ENCODE measurements around the gene WIPI1. TPM values are rescaled to one million over a fixed set of nuclear protein-coding genes. Genes with fewer than 3 reads are reported as not detected.

WIPI1 gene
- total and polyA plus RNA-seq, 2 of the 13 experiments (the other 11 are each of a cell fraction or from before 2014, with no cell fraction given): 29.4 to 141 TPM

DNA sequence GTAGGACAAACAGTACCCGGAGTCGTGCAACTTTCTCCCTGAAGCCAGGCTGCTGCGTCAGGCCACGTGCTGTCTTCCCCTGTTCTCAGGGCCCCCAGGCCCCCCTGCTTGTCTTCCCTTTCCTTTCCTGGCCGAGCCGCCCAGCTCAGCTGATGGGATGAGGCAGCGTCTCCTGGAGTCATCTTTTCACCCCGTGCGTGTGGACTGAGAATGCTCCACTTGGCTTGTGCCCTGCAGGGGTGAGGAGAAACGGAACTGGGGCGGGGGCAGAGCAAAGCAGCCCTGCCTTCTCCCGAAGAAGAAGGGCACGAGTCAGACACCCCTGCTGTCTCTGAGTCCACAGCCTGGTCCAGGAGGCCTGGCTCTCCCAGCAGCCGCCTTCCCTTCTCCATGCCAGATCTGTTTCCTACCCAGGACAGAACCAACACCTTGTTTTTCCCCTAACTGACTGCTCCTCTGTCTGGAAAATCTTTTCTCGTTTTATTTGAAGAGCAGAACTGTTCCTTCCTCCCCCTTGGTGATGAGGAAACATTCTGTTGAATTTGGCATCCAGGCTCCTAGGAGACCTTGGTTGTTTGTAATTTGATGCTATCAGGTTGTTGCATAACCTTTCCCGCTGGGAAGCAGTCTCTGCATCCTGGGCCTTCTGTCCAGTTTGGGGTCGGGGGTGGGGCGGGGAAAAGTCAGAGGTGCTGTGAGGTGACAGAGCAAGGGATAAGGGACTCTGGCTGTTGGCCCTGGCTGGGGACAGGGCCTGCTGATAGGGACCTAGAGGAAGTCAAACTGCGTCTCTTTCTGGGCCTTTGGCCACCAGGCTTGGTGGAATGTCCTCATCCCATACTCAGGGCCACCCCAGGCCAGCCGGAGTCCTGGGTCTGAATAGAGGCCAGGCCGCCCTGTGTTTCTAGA, 78.8 kb downstream of the WIPI1 start (continued):
- TF ChIP-seq TBP (CRISPR knock-in tag; IDR thresholded peaks at IDR 0.05): no peak
- TF ChIP-seq MIXL1 (CRISPR knock-in tag; IDR thresholded peaks at IDR 0.05): no peak; the same call in none of the 2 replicates
- peak; percentile 55; the same call in 1 of the 2 replicates for TF ChIP-seq CHD2 (IDR thresholded peaks at IDR 0.05; ENCODE audit: low read depth, low read length)
- TF ChIP-seq ZNF570 (CRISPR knock-in tag; IDR thresholded peaks at IDR 0.05; ENCODE audit: borderline replicate concordance): no peak
- TF ChIP-seq ZNF264 (CRISPR knock-in tag; IDR thresholded peaks at IDR 0.05): no peak; the same call in none of the 2 replicates
- TF ChIP-seq, protein P1, sequence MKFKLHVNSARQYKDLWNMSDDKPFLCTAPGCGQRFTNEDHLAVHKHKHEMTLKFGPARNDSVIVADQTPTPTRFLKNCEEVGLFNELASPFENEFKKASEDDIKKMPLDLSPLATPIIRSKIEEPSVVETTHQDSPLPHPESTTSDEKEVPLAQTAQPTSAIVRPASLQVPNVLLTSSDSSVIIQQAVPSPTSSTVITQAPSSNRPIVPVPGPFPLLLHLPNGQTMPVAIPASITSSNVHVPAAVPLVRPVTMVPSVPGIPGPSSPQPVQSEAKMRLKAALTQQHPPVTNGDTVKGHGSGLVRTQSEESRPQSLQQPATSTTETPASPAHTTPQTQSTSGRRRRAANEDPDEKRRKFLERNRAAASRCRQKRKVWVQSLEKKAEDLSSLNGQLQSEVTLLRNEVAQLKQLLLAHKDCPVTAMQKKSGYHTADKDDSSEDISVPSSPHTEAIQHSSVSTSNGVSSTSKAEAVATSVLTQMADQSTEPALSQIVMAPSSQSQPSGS (CRISPR knock-in tag; IDR thresholded peaks at IDR 0.05): peak; percentile 86
- TF ChIP-seq ZBTB7A (CRISPR knock-in tag; IDR thresholded peaks at IDR 0.05): peak; percentile 61; the same call in 1 of the 2 replicates
- TF ChIP-seq ZNF180 (CRISPR knock-in tag; IDR thresholded peaks at IDR 0.05; ENCODE audit: borderline replicate concordance, low read depth): no peak
- TF ChIP-seq RXRB (CRISPR knock-in tag; IDR thresholded peaks at IDR 0.05; ENCODE audit: borderline replicate concordance): peak; percentile 99
- no peak for TF ChIP-seq POLR2AphosphoS2 (IDR thresholded peaks at IDR 0.05; ENCODE audit: low read depth, low read length)
- no peak for TF ChIP-seq SUZ12 (IDR thresholded peaks at IDR 0.05; ENCODE audit: low read depth, low read length)
- TF ChIP-seq ZNF3 (CRISPR knock-in tag; IDR thresholded peaks at IDR 0.05): no peak
- TF ChIP-seq, protein P2, sequence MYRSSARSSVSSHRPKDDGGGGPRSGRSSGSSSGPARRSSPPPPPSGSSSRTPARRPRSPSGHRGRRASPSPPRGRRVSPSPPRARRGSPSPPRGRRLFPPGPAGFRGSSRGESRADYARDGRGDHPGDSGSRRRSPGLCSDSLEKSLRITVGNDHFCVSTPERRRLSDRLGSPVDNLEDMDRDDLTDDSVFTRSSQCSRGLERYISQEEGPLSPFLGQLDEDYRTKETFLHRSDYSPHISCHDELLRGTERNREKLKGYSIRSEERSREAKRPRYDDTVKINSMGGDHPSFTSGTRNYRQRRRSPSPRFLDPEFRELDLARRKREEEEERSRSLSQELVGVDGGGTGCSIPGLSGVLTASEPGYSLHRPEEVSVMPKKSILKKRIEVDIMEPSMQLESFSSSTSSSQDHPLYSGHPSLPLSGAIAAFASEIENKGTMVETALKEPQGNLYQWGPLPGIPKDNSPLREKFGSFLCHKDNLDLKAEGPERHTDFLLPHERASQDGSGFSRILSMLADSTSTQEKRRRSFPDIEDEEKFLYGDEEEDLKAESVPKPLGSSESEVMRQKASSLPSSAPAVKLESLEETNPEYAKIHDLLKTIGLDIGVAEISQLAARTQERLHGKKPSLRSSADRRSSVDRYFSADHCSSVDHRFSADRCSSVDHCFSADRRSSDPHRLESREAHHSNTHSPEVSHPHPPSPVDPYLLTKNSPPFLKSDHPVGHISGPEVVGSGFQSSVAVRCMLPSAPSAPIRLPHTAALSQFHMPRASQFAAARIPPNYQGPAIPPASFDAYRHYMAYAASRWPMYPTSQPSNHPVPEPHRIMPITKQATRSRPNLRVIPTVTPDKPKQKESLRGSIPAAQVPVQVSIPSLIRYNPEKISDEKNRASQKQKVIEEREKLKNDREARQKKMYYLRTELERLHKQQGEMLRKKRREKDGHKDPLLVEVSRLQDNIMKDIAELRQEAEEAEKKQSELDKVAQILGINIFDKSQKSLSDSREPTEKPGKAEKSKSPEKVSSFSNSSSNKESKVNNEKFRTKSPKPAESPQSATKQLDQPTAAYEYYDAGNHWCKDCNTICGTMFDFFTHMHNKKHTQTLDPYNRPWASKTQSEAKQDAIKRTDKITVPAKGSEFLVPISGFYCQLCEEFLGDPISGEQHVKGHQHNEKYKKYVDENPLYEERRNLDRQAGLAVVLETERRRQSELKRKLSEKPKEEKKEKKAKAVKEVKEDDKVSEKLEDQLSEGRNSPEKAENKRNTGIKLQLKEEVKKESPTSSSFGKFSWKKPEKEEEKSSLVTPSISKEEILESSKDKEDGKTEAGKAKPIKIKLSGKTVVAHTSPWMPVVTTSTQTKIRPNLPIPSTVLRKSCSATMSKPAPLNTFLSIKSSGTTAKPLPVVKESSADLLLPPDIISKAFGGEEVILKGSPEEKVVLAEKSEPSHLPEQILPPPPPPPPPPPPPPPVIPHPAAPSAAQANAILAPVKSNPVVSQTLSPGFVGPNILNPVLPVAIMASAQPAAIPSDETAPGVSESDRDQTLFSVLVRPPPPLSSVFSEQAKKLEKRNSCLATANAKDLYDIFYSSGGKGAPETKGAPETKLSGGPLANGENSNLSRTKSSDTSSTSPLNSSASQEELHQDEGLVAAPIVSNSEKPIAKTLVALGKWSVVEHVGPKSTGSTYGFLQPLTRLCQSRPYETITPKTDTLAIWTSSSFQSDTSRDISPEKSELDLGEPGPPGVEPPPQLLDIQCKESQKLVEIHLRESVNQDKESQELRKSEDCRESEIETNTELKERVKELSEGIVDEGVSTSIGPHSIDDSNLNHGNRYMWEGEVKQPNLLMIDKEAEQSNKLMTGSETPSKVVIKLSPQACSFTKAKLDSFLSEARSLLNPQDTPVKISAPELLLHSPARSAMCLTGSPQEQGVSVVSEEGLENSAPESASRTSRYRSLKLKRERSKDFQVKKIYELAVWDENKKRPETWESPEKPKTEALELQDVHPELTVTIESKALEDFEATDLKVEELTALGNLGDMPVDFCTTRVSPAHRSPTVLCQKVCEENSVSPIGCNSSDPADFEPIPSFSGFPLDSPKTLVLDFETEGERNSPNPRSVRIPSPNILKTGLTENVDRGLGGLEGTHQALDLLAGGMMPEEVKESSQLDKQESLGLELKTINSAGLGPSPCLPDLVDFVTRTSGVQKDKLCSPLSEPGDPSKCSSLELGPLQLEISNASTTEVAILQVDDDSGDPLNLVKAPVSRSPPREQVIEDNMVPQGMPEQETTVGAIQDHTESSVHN (CRISPR knock-in tag; IDR thresholded peaks at IDR 0.05): peak; percentile 89; the same call in 1 of the 2 replicates
- TF ChIP-seq ELF3 (CRISPR knock-in tag; IDR thresholded peaks at IDR 0.05): peak; percentile 97
- TF ChIP-seq, protein P3, sequence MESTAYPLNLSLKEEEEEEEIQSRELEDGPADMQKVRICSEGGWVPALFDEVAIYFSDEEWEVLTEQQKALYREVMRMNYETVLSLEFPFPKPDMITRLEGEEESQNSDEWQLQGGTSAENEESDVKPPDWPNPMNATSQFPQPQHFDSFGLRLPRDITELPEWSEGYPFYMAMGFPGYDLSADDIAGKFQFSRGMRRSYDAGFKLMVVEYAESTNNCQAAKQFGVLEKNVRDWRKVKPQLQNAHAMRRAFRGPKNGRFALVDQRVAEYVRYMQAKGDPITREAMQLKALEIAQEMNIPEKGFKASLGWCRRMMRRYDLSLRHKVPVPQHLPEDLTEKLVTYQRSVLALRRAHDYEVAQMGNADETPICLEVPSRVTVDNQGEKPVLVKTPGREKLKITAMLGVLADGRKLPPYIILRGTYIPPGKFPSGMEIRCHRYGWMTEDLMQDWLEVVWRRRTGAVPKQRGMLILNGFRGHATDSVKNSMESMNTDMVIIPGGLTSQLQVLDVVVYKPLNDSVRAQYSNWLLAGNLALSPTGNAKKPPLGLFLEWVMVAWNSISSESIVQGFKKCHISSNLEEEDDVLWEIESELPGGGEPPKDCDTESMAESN (CRISPR knock-in tag; conservative IDR thresholded peaks at IDR 0.05): peak; percentile 64; the same call in 1 of the 2 replicates

Measured in HepG2 (cell line).